Neural cell (in vitro differentiated cells): Measurements from ENCODE around the gene CLPSL1. TPM values are rescaled to one million over a fixed set of nuclear protein-coding genes. Genes with fewer than 3 reads are reported as not detected.

Experiments
- H2AFZ ChIP-seq: fragments of 200-600, 300-800 bp; sonication (generic), shearing (Covaris generic); 2 replicates; pipeline ENCODE4 v1.6.0; 2014; ENCODE audit warnings: low read depth, mild to moderate bottlenecking, antibody characterized with exemption, low read length, moderate library complexity
- H3F3A ChIP-seq: fragments of 200-600 bp; shearing (Covaris generic); 2 replicates; pipeline ENCODE4 v1.6.1; 2016; ENCODE audit warnings: mild to moderate bottlenecking, moderate library complexity, mixed read lengths, antibody characterized with exemption, low read length; ENCODE audit not compliant: insufficient read depth, poor library complexity, severe bottlenecking
- H3K27ac ChIP-seq: fragments of 200-600, 300-800 bp; sonication (generic), shearing (Covaris generic); 2 replicates; pipeline ENCODE4 v1.5.1; 2014; ENCODE audit warnings: mild to moderate bottlenecking, low read length, moderate library complexity
- H3K27me3 ChIP-seq: fragments of 300-800, 200-600 bp; sonication (generic), shearing (Covaris generic); 2 replicates; pipeline ENCODE4 v1.6.0; 2014; ENCODE audit warnings: mild to moderate bottlenecking, low read depth, low read length, moderate library complexity; ENCODE audit not compliant: insufficient read depth
- H3K36me3 ChIP-seq: fragments of 300-800, 200-600 bp; sonication (generic), shearing (Covaris generic); 2 replicates; pipeline ENCODE4 v1.5.1; 2014; ENCODE audit warnings: mild to moderate bottlenecking, antibody characterized with exemption, low read length, moderate library complexity; ENCODE audit not compliant: insufficient read depth
- H3K4me2 ChIP-seq: fragments of 300-800, 200-600 bp; sonication (generic), shearing (Covaris generic); 2 replicates; pipeline ENCODE4 v1.6.0; 2014; ENCODE audit warnings: mild to moderate bottlenecking, low read length
- H3K4me3 ChIP-seq: fragments of 300-800, 200-600 bp; sonication (generic), shearing (Covaris generic); 2 replicates; pipeline ENCODE4 v1.5.1; 2014; ENCODE audit warnings: mild to moderate bottlenecking, low read length, moderate library complexity
- H3K79me2 ChIP-seq: fragments of 200-600 bp; shearing (Covaris generic); replicated peaks from 2 replicates; pipeline ENCODE4 v1.6.0; 2014; ENCODE audit warnings: mild to moderate bottlenecking, low read length, moderate library complexity; ENCODE audit not compliant: insufficient read depth
- H3K9ac ChIP-seq: fragments of 300-800, 200-600 bp; sonication (generic), shearing (Covaris generic); 2 replicates; pipeline ENCODE4 v1.6.1; 2016; ENCODE audit warnings: mild to moderate bottlenecking, low read length, mixed read lengths
- H3K9me2 ChIP-seq: fragments of 200-600 bp; shearing (Covaris generic); 2 replicates; pipeline ENCODE4 v1.6.1; 2016; ENCODE audit warnings: mild to moderate bottlenecking, low read length, mixed read lengths; ENCODE audit not compliant: insufficient read depth
- H3K9me3 ChIP-seq: fragments of 200-600, 300-800 bp; sonication (generic), shearing (Covaris generic); 2 replicates; pipeline ENCODE4 v1.6.1; 2016; ENCODE audit warnings: mild to moderate bottlenecking, mixed run types, low read length, moderate library complexity, mixed read lengths
- H4K20me1 ChIP-seq: fragments of 200-600 bp; shearing (Covaris generic); 2 replicates; pipeline ENCODE4 v1.6.1; 2016; ENCODE audit warnings: mild to moderate bottlenecking, mixed run types; ENCODE audit not compliant: insufficient read depth
- CTCF ChIP-seq: fragments of 450-650 bp; IDR thresholded peaks from 2 replicates; pipeline ENCODE4 v1.5.1; 2014; ENCODE audit warnings: antibody characterized with exemption, mild to moderate bottlenecking, moderate library complexity; ENCODE audit not compliant: poor library complexity, severe bottlenecking
- EP300 ChIP-seq: fragments of 450-650 bp; conservative IDR thresholded peaks from 2 replicates; pipeline ENCODE4 v1.6.1; 2014; ENCODE audit warnings: antibody characterized with exemption, mild to moderate bottlenecking, moderate library complexity; ENCODE audit not compliant: poor library complexity, severe bottlenecking
- EZH2 ChIP-seq: fragments of 200-600, 300-800 bp; shearing (Covaris generic), sonication (generic); IDR thresholded peaks from 2 replicates; pipeline ENCODE4 v1.6.1; 2014; ENCODE audit warnings: antibody characterized with exemption, low read length, borderline replicate concordance, mild to moderate bottlenecking; ENCODE audit not compliant: insufficient read depth, poor library complexity, severe bottlenecking
- MXI1 ChIP-seq: fragments of 450-650 bp; conservative IDR thresholded peaks from 2 replicates; pipeline ENCODE4 v1.6.1; 2014; ENCODE audit warnings: antibody characterized with exemption, mild to moderate bottlenecking; ENCODE audit not compliant: poor library complexity, severe bottlenecking
- POLR2AphosphoS5 ChIP-seq: IDR thresholded peaks from 2 replicates; pipeline ENCODE4 v1.6.1; 2012
- RAD21 ChIP-seq: fragments of 450-650 bp; conservative IDR thresholded peaks from 2 replicates; pipeline ENCODE4 v1.6.1; 2014; ENCODE audit warnings: antibody characterized with exemption, mild to moderate bottlenecking, moderate library complexity
- REST ChIP-seq: IDR thresholded peaks from 2 replicates; pipeline ENCODE4 v1.6.1; 2012; ENCODE audit warnings: borderline replicate concordance
- SMC3 ChIP-seq: fragments of 450-650 bp; conservative IDR thresholded peaks from 2 replicates; pipeline ENCODE4 v1.6.1; 2014; ENCODE audit warnings: antibody characterized with exemption, mild to moderate bottlenecking, moderate library complexity; ENCODE audit not compliant: poor library complexity
- TAF1 ChIP-seq: IDR thresholded peaks from 2 replicates; pipeline ENCODE4 v1.6.1; 2012; ENCODE audit warnings: low read depth
- polyA plus RNA-seq: library from polyadenylated mRNA; depleted of rRNA; stranded (reverse); fragments of >200 nt; gene quantifications from 2 replicates; pipeline ENCODE4 v1.2.3, GENCODE V29; 2014

The CLPSL1 gene
- polyA plus RNA-seq, 1 donor from 2014 or later, result not detected

GRCh38 chr6:35739645-35740524 lies 40.9 kb upstream of the CLPSL1 start:
- Histone ChIP-seq H3K9me2 (no peaks in the 10 kb centered on the region), H3K4me2 (no peak overlapping the region), H3K4me3 (no peak overlapping the region), H3K27ac (no peak overlapping the region), H3K79me2 (no peaks in the 10 kb centered on the region), H3K9ac (no peak overlapping the region), H3K36me3 (no peaks in the 10 kb centered on the region), H4K20me1 (no peaks in the 10 kb centered on the region), H3K27me3 (no peaks in the 10 kb centered on the region), H3K9me3 (no peaks in the 10 kb centered on the region), H3F3A (no peaks in the 10 kb centered on the region), H2AFZ (no peak overlapping the region)
- TF ChIP-seq CTCF (no peak), MXI1 (no peak), SMC3 (no peak), TAF1 (no peak), RAD21 (no peak), EZH2 (no peak), POLR2AphosphoS5 (no peak), EP300 (no peak), REST (no peak)

GRCh38 chr6:35742842-35743241 lies 38.0 kb upstream of the CLPSL1 start:
- Histone ChIP-seq H3K4me3 (no peak overlapping the region), H4K20me1 (no peaks in the 10 kb centered on the region), H3K9me2 (no peaks in the 10 kb centered on the region), H3K27ac (no peak overlapping the region), H3K36me3 (no peaks in the 10 kb centered on the region), H3K9me3 (no peaks in the 10 kb centered on the region), H3F3A (no peaks in the 10 kb centered on the region), H3K9ac (no peak overlapping the region), H3K27me3 (no peaks in the 10 kb centered on the region), H3K79me2 (no peaks in the 10 kb centered on the region), H3K4me2 (no peak overlapping the region), H2AFZ (no peak overlapping the region)
- TF ChIP-seq REST (no peak), POLR2AphosphoS5 (no peak), RAD21 (no peak), CTCF (no peak)
